Vagina (tissue), 2 donors: ENCODE results near the gene DST.

Source experiments
- CTCF ChIP-seq, 3 experiments: fragments of 450-650 bp in 2 of 3; fragments of 200-600 bp in 1 of 3; sonication (generic) in 1 of 3; IDR thresholded peaks; one replicate each; pipeline ENCODE4 v1.5.1; 2017 to 2019; ENCODE audit warnings: antibody characterized with exemption in 3 of 3, mild to moderate bottlenecking in 2 of 3, moderate library complexity in 2 of 3
- POLR2A ChIP-seq, 2 donors: fragments of 450-650 bp; IDR thresholded peaks; one replicate each; pipeline ENCODE4 v1.6.1; 2017; ENCODE audit warnings: antibody characterized with exemption in 2 of 2, mild to moderate bottlenecking in 2 of 2, moderate library complexity in 2 of 2
- POLR2AphosphoS5 ChIP-seq, 2 donors: sonication (generic); formaldehyde crosslinking; IDR thresholded peaks; one replicate each; pipeline ENCODE4 v1.9.0; 2017; ENCODE audit warnings: antibody characterized with exemption in 2 of 2, mild to moderate bottlenecking in 2 of 2, low read depth in 1 of 2; ENCODE audit not compliant: insufficient read depth in 1 of 2

GRCh38 chr6:56551409-56552120, 91.1 kb downstream of the DST start:
- TF ChIP-seq CTCF (IDR thresholded peaks at IDR 0.05): no peak
- no peak for TF ChIP-seq POLR2A (IDR thresholded peaks at IDR 0.05)
- TF ChIP-seq POLR2AphosphoS5 (IDR thresholded peaks at IDR 0.05; ENCODE audit: insufficient read depth in 1 of 2, low read depth in 1 of 2): no peak
